GM23338 (cell line): ENCODE data around the gene GPR119. TPM values are rescaled to one million over a fixed set of nuclear protein-coding genes. Genes with fewer than 3 reads are reported as not detected.
"Not testable (repeated sequence)": the region's sequence is repeated elsewhere in the genome, so short reads cannot be mapped to it uniquely, and the experiment has no call there.

Experiments used
- ATAC-seq: fragments of 200-7000 bp; cut with Tn5 transposase; 3 replicates; pipeline ENCODE4 v1.9.1; 2020
- DNase-seq: peaks from one replicate; pipeline ENCODE4 v3.0.0-alpha.2; 2015; ENCODE audit warnings: low spot score
- H2AFZ ChIP-seq: fragments of 200-600 bp; sonication (generic); 2 replicates; pipeline ENCODE4 v1.8.0; 2016; ENCODE audit warnings: antibody characterized with exemption, mild to moderate bottlenecking, moderate library complexity
- H3F3A ChIP-seq: fragments of 200-600 bp; sonication (generic); replicated peaks from 2 replicates; pipeline ENCODE4 v1.8.0; 2017; ENCODE audit warnings: antibody characterized with exemption, mixed run types, low read depth
- H3K27ac ChIP-seq: fragments of 200-600 bp; sonication (generic); 2 replicates; pipeline ENCODE4 v1.6.1; 2016; ENCODE audit warnings: low read depth
- H3K27me3 ChIP-seq: fragments of 200-600 bp; sonication (generic); 2 replicates; pipeline ENCODE4 v1.8.0; 2016; ENCODE audit warnings: mild to moderate bottlenecking, mixed run types, moderate library complexity; ENCODE audit not compliant: insufficient read depth
- H3K36me3 ChIP-seq: fragments of 200-600 bp; sonication (generic); 2 replicates; pipeline ENCODE4 v1.8.0; 2016; ENCODE audit warnings: mild to moderate bottlenecking; ENCODE audit not compliant: insufficient read depth
- H3K4me1 ChIP-seq: fragments of 200-600 bp; sonication (generic); 2 replicates; pipeline ENCODE4 v1.8.0; 2016; ENCODE audit warnings: mild to moderate bottlenecking, moderate library complexity; ENCODE audit not compliant: insufficient read depth
- H3K4me2 ChIP-seq: fragments of 200-600 bp; sonication (generic); 2 replicates; pipeline ENCODE4 v1.7.1; 2017; ENCODE audit warnings: mixed run types
- H3K4me3 ChIP-seq: fragments of 200-600 bp; sonication (generic); 2 replicates; pipeline ENCODE4 v1.6.1; 2016; ENCODE audit warnings: mixed run types
- H3K79me2 ChIP-seq: fragments of 200-600 bp; sonication (generic); replicated peaks from 2 replicates; pipeline ENCODE4 v1.8.0; 2017; ENCODE audit warnings: mild to moderate bottlenecking; ENCODE audit not compliant: insufficient read depth
- H3K9me2 ChIP-seq: fragments of 200-600 bp; sonication (generic); 2 replicates; pipeline ENCODE4 v1.8.0; 2017; ENCODE audit not compliant: insufficient read depth
- H4K20me1 ChIP-seq: fragments of 200-600 bp; sonication (generic); replicated peaks from 2 replicates; pipeline ENCODE4 v1.8.0; 2017; ENCODE audit warnings: mild to moderate bottlenecking; ENCODE audit not compliant: insufficient read depth
- H3K27ac Mint-ChIP-seq: 2 replicates; pipeline ENCODE4 v1.8.0; 2020; ENCODE audit warnings: inconsistent platforms, mild to moderate bottlenecking, moderate library complexity, mixed read lengths
- H3K27me3 Mint-ChIP-seq: 3 replicates; pipeline ENCODE4 v1.8.0; 2022; ENCODE audit warnings: low read depth, mild to moderate bottlenecking, moderate library complexity, mixed read lengths, inconsistent platforms; ENCODE audit not compliant: insufficient read depth, poor library complexity
- H3K36me3 Mint-ChIP-seq: 3 replicates; pipeline ENCODE4 v1.8.0; 2021; ENCODE audit warnings: low read depth, mild to moderate bottlenecking, inconsistent platforms, moderate library complexity, mixed read lengths
- H3K4me1 Mint-ChIP-seq: 3 replicates; pipeline ENCODE4 v1.8.0; 2020; ENCODE audit warnings: mild to moderate bottlenecking, inconsistent platforms, mixed read lengths
- H3K4me3 Mint-ChIP-seq: 3 replicates; pipeline ENCODE4 v1.8.0; 2021; ENCODE audit warnings: moderate library complexity, mild to moderate bottlenecking, inconsistent platforms, mixed read lengths
- H3K9me3 Mint-ChIP-seq: 3 replicates; pipeline ENCODE4 v1.8.0; 2020; ENCODE audit warnings: moderate library complexity, mild to moderate bottlenecking, inconsistent platforms, mixed read lengths
- CREB1 ChIP-seq: fragments of 250-450 bp; sonication (Bioruptor Pico); IDR thresholded peaks from 2 replicates; pipeline ENCODE4 v1.5.0; 2020; ENCODE audit warnings: low read depth, mild to moderate bottlenecking, moderate library complexity
- EZH2 ChIP-seq: fragments of 200-600 bp; sonication (generic); IDR thresholded peaks from one replicate; pipeline ENCODE4 v1.8.0; 2017; ENCODE audit warnings: antibody characterized with exemption, mild to moderate bottlenecking, low read depth; ENCODE audit not compliant: unreplicated experiment
- EZH2phosphoT487 ChIP-seq: fragments of 200-600 bp; sonication (generic); IDR thresholded peaks from one replicate; pipeline ENCODE4 v1.8.1; 2018; ENCODE audit warnings: antibody characterized with exemption; ENCODE audit not compliant: unreplicated experiment
- JUNB ChIP-seq: IDR thresholded peaks from one replicate; pipeline ENCODE4 v1.6.1; 2016; ENCODE audit warnings: antibody characterized with exemption; ENCODE audit not compliant: unreplicated experiment
- POLR2AphosphoS5 ChIP-seq: IDR thresholded peaks from 2 replicates; pipeline ENCODE4 v1.6.1; 2016; ENCODE audit warnings: antibody characterized with exemption, low read depth
- STAT1 ChIP-seq: IDR thresholded peaks from one replicate; pipeline ENCODE4 v1.6.1; 2016; ENCODE audit warnings: antibody characterized with exemption; ENCODE audit not compliant: unreplicated experiment
- ZNF114 ChIP-seq: fragments of 250-450 bp; sonication (Bioruptor Pico); IDR thresholded peaks from 2 replicates; pipeline ENCODE4 v1.5.0; 2020; ENCODE audit warnings: mild to moderate bottlenecking, moderate library complexity
- long read RNA-seq: library from polyadenylated mRNA; unstranded; transcript quantifications from one replicate; pipeline ENCODE4 v2.0.0, GENCODE V29; 2020; ENCODE audit not compliant: unreplicated experiment
- polyA plus RNA-seq: library from polyadenylated mRNA; unstranded; fragments of >200 nt; fragmentation: Nextera tagmentation; extraction: Ambion mirVana; gene quantifications from 2 replicates; pipeline ENCODE4 v1.2.1, GENCODE V29; 2016
- total RNA-seq: library from RNA; depleted of rRNA; stranded (reverse); fragments of >200 nt; shearing (Covaris generic); gene quantifications from 2 replicates; pipeline ENCODE4 v1.2.3, GENCODE V29; 2014; rRNA removed

The GPR119 gene
- total RNA-seq (not detected in 2 replicates), polyA plus RNA-seq (not detected in 2 replicates)
- long read RNA-seq = 0 reads

GRCh38 chrX:130385520-130385919, at the start of gene GPR119:
TSS of gene GPR119 (minus strand) at chrX:130385674. CDS start at chrX:130385447, 227 bp downstream.
- Histone ChIP-seq H2AFZ (no peak within 1 kb of the TSS), H3K27me3 (no peaks in the 10 kb centered on the region), H3K36me3 (no peaks in the 10 kb centered on the region), H3K4me3 (no peak within 1 kb of the TSS), H3F3A (no peaks in the 10 kb centered on the region), H3K9me2 (no peaks in the 10 kb centered on the region), H3K79me2 (no peaks in the 10 kb centered on the region), H3K4me1 (no peaks in the 10 kb centered on the region), H4K20me1 (no peaks in the 10 kb centered on the region), H3K27ac (no peak within 1 kb of the TSS), H3K4me2 (no peak within 1 kb of the TSS)
- no peak for DNase-seq
- TF ChIP-seq STAT1 = no peak
- TF ChIP-seq ZNF114 = no peak
- no peak for TF ChIP-seq POLR2AphosphoS5
- TF ChIP-seq CREB1 (CRISPR knock-in tag) = no peak
- no peak for TF ChIP-seq EZH2phosphoT487
- TF ChIP-seq JUNB = no peak
- H3K27ac Mint-ChIP-seq = no peak within 1 kb of the TSS
- peaks cover 8% of the 10 kb centered on the region for H3K27me3 Mint-ChIP-seq
- H3K9me3 Mint-ChIP-seq = no peaks in the 10 kb centered on the region
- no peak for ATAC-seq
- H3K4me1 Mint-ChIP-seq = no peaks in the 10 kb centered on the region
- no peak within 1 kb of the TSS for H3K4me3 Mint-ChIP-seq
- no peaks in the 10 kb centered on the region for H3K36me3 Mint-ChIP-seq

- ATAC-seq, H3K4me1 ChIP-seq, H3K79me2 ChIP-seq, H3K4me3 ChIP-seq, H2AFZ ChIP-seq, H4K20me1 ChIP-seq, H3K27me3 Mint-ChIP-seq, H3K27ac ChIP-seq, H3K9me2 ChIP-seq, DNase-seq, H3K27me3 ChIP-seq, H3K36me3 Mint-ChIP-seq, H3F3A ChIP-seq, H3K36me3 ChIP-seq, H3K4me1 Mint-ChIP-seq, H3K9me3 Mint-ChIP-seq, H3K4me2 ChIP-seq, H3K4me3 Mint-ChIP-seq, H3K27ac Mint-ChIP-seq: not testable (repeated sequence)
Measured at GRCh38 chrX:130429236-130429635, 43.8 kb upstream of the GPR119 start.

- no peak overlapping the region for H3K27ac ChIP-seq
- H3K4me3 Mint-ChIP-seq = no peak overlapping the region
- no peaks in the 10 kb centered on the region for H3K79me2 ChIP-seq
- no peak overlapping the region for H3K27ac Mint-ChIP-seq
- no peaks in the 10 kb centered on the region for H3K27me3 ChIP-seq
- ATAC-seq (no peak), DNase-seq (no peak)
- no peaks in the 10 kb centered on the region for H3K36me3 ChIP-seq
- no peak overlapping the region for H3K4me2 ChIP-seq
- H3K27me3 Mint-ChIP-seq = no peaks in the 10 kb centered on the region
- no peaks in the 10 kb centered on the region for H4K20me1 ChIP-seq
- no peak overlapping the region for H3K4me3 ChIP-seq
- H3K9me3 Mint-ChIP-seq = peaks cover 3% of the 10 kb centered on the region; the same call in 2 of the 3 replicates
- no peaks in the 10 kb centered on the region for H3K36me3 Mint-ChIP-seq
- H3F3A ChIP-seq = no peaks in the 10 kb centered on the region
- H3K4me1 ChIP-seq = no peaks in the 10 kb centered on the region
- no peak overlapping the region for H2AFZ ChIP-seq
- TF ChIP-seq CREB1 (CRISPR knock-in tag) = no peak
- TF ChIP-seq EZH2 = no peak
- TF ChIP-seq STAT1 = no peak
- TF ChIP-seq POLR2AphosphoS5 = no peak
- no peaks in the 10 kb centered on the region for H3K9me2 ChIP-seq
- H3K4me1 Mint-ChIP-seq = no peaks in the 10 kb centered on the region
Measured at GRCh38 chrX:130426531-130426930, 41.1 kb upstream of the GPR119 start.
